HepG2 (cell line): ENCODE results near the gene CCL22.

Experiments
- CTCF ChIP-seq: sonication (generic); formaldehyde crosslinking; IDR thresholded peaks from 2 replicates; pipeline ENCODE4 v1.5.0; 2020; ENCODE audit warnings: mild to moderate bottlenecking, missing genetic modification reagents, moderate library complexity
- ESRRA ChIP-seq: sonication (generic); formaldehyde crosslinking; IDR thresholded peaks from 2 replicates; pipeline ENCODE4 v1.5.1; 2020; ENCODE audit warnings: mild to moderate bottlenecking, low read depth, missing genetic modification reagents
- GABPB1 ChIP-seq: IDR thresholded peaks from 2 replicates; pipeline ENCODE4 v1.6.1; 2016; ENCODE audit warnings: mild to moderate bottlenecking, missing genetic modification reagents, moderate library complexity, missing compliant biosample characterization
- POLR2A ChIP-seq, 2 experiments: IDR thresholded peaks; 2 replicates each; pipeline ENCODE4 v1.6.1; 2011; ENCODE audit warnings: low read depth in 2 of 2, low read length in 2 of 2, mild to moderate bottlenecking in 1 of 2, moderate library complexity in 1 of 2; ENCODE audit not compliant: insufficient read depth in 1 of 2
- TF ChIP-seq, protein P1 (sequence below): sonication (generic); formaldehyde crosslinking; IDR thresholded peaks from 2 replicates; pipeline ENCODE4 v1.4.0; 2020; ENCODE audit warnings: mild to moderate bottlenecking, missing genetic modification reagents

GRCh38 chr16:57316390-57317017 is 42.1 kb upstream of the CCL22 start:
- TF ChIP-seq, protein P1, sequence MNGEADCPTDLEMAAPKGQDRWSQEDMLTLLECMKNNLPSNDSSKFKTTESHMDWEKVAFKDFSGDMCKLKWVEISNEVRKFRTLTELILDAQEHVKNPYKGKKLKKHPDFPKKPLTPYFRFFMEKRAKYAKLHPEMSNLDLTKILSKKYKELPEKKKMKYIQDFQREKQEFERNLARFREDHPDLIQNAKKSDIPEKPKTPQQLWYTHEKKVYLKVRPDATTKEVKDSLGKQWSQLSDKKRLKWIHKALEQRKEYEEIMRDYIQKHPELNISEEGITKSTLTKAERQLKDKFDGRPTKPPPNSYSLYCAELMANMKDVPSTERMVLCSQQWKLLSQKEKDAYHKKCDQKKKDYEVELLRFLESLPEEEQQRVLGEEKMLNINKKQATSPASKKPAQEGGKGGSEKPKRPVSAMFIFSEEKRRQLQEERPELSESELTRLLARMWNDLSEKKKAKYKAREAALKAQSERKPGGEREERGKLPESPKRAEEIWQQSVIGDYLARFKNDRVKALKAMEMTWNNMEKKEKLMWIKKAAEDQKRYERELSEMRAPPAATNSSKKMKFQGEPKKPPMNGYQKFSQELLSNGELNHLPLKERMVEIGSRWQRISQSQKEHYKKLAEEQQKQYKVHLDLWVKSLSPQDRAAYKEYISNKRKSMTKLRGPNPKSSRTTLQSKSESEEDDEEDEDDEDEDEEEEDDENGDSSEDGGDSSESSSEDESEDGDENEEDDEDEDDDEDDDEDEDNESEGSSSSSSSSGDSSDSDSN (CRISPR knock-in tag): no peak
- TF ChIP-seq POLR2A (IDR thresholded peaks at IDR 0.05; ENCODE audit: insufficient read depth in 1 of 2, low read depth in 2 of 2, low read length in 2 of 2) (no peak), CTCF (no peak), ESRRA (CRISPR knock-in tag) (no peak), GABPB1 (CRISPR knock-in tag) (no peak)
